ENCODE measurements around the gene PARD3.

The PARD3 gene

DNA sequence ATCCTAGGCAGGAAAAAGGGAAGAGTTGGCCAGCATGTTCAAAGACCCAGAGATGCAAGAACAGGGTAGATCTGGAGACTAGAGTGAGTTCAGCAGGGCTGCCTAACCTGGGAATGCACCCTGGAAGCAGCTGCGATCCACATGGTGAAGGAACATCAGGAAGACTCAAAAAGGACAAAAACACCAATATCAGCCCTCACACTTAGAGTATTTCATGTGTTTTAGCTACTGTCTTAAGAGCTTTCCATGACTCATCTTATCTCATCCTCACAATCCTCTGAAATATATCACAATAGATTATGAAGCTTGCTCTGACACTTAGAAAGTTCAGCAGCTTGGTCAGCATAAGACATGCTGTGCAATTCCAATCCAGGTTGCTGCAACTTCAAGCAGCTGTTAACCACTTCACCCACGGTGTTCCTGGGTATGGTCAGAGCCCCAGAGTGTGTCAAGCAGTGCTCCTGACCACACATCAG is 380.9 kb downstream of the PARD3 start:
- Histone ChIP-seq H3K36me3 (ENCODE audit: control insufficient read depth, low read length) (no peaks in the 10 kb centered on the region), H3F3A (ENCODE audit: control insufficient read depth, insufficient read depth) (no peaks in the 10 kb centered on the region), H3K27ac (ENCODE audit: low read depth, low read length) (no peak overlapping the region), H3K9me2 (replicated peaks; ENCODE audit: control insufficient read depth, low read length) (no peaks in the 10 kb centered on the region), H3K9me3 (ENCODE audit: control insufficient read depth, insufficient read depth, low read length) (no peaks in the 10 kb centered on the region), H3K4me2 (ENCODE audit: low read length) (no peak overlapping the region), H4K20me1 (ENCODE audit: control insufficient read depth, insufficient read depth, low read depth, low read length) (no peaks in the 10 kb centered on the region), H3K4me1 (ENCODE audit: control insufficient read depth, low read length) (no peaks in the 10 kb centered on the region), H3K79me2 (ENCODE audit: control insufficient read depth, low read length) (no peaks in the 10 kb centered on the region), H3K4me3 (ENCODE audit: low read length) (no peak overlapping the region), H3K27me3 (ENCODE audit: control insufficient read depth, low read length) (peaks cover 3% of the 10 kb centered on the region; the same call in 1 of the 2 replicates)
- TF ChIP-seq, protein P1, sequence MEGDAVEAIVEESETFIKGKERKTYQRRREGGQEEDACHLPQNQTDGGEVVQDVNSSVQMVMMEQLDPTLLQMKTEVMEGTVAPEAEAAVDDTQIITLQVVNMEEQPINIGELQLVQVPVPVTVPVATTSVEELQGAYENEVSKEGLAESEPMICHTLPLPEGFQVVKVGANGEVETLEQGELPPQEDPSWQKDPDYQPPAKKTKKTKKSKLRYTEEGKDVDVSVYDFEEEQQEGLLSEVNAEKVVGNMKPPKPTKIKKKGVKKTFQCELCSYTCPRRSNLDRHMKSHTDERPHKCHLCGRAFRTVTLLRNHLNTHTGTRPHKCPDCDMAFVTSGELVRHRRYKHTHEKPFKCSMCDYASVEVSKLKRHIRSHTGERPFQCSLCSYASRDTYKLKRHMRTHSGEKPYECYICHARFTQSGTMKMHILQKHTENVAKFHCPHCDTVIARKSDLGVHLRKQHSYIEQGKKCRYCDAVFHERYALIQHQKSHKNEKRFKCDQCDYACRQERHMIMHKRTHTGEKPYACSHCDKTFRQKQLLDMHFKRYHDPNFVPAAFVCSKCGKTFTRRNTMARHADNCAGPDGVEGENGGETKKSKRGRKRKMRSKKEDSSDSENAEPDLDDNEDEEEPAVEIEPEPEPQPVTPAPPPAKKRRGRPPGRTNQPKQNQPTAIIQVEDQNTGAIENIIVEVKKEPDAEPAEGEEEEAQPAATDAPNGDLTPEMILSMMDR (IDR thresholded peaks at IDR 0.05; ENCODE audit: low read depth, low read length, poor library complexity, severe bottlenecking) = no peak
- no peak for TF ChIP-seq EZH2phosphoT487 (IDR thresholded peaks at IDR 0.05; ENCODE audit: borderline replicate concordance, low read length)

DNA sequence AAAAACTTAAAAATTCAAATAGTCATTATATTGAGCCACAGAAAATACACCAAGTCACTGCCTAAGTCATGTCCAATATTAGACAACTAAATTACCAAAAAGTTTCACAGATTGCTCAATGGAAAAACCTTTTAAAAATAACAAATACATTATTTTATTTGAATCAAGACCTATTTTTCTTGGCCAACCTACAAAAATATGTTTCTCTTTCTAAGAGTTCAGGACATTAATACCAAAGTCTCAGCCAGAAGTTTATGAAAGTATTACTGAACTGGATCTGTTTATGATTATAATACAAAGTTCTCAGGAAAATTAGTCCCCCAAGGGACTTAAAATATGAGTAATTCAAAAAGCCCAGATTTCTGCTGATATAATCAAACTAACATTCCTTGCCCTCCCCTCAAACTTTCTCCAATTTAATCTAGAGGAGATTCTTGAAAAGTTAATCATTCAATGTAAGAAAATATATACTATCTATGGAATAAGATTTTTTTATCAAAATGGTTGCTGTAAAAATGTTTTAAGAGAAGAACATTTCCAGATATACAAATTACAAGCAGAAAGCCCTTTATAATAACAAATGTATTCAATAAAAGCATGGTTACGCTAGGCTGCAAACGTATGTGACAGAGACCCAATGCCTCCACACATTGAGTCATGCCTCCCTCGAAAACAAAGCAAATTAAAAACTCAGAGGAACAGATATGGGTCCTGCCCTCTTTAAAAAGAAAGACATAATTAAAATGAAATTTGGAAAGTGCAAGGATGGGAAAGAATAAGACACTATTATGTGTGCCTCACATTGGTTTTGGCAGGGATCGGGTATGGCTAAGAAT is 381.6 kb downstream of the PARD3 start:
- Histone ChIP-seq H3K4me2 (ENCODE audit: low read length) (no peak overlapping the region), H3K27ac (ENCODE audit: low read depth, low read length) (no peak overlapping the region), H3K36me3 (ENCODE audit: control insufficient read depth, low read length) (no peaks in the 10 kb centered on the region), H3K27me3 (ENCODE audit: control insufficient read depth, low read length) (peaks cover 3% of the 10 kb centered on the region; the same call in 1 of the 2 replicates), H3K79me2 (ENCODE audit: control insufficient read depth, low read length) (no peaks in the 10 kb centered on the region), H3K4me3 (ENCODE audit: low read length) (no peak overlapping the region), H4K20me1 (ENCODE audit: control insufficient read depth, insufficient read depth, low read depth, low read length) (no peaks in the 10 kb centered on the region), H3K4me1 (ENCODE audit: control insufficient read depth, low read length) (no peaks in the 10 kb centered on the region), H3K9me2 (replicated peaks; ENCODE audit: control insufficient read depth, low read length) (no peaks in the 10 kb centered on the region), H3F3A (ENCODE audit: control insufficient read depth, insufficient read depth) (no peaks in the 10 kb centered on the region), H3K9me3 (ENCODE audit: control insufficient read depth, insufficient read depth, low read length) (no peaks in the 10 kb centered on the region)
- no peak for TF ChIP-seq EZH2phosphoT487 (IDR thresholded peaks at IDR 0.05; ENCODE audit: borderline replicate concordance, low read length)
- TF ChIP-seq, protein P1 (IDR thresholded peaks at IDR 0.05; ENCODE audit: low read depth, low read length, poor library complexity, severe bottlenecking) = no peak

DNA sequence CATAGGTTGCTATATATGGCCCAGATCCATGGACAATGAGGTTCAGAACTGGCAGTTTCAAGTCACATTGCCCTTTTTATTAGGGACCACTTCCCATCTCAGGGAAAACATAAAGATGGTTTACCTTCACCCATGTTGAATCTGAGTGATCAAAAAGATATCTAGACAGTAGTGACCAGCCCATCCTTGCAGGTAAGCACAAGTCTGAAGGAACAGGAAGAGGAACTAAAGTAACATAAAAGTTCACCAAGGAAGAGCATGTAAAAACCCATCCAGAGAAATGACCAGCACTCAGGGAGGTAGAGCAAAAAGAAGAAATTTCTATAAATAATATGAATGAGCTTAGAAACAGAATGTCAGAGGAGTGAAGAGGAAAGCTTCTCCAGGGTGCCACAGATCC is 382.5 kb downstream of the PARD3 start:
- H3K36me3 ChIP-seq (ENCODE audit: control insufficient read depth, low read length) = no peaks in the 10 kb centered on the region
- H3K4me1 ChIP-seq (ENCODE audit: control insufficient read depth, low read length) = no peaks in the 10 kb centered on the region
- no peak overlapping the region for H3K4me2 ChIP-seq (ENCODE audit: low read length)
- H3K9me2 ChIP-seq (replicated peaks; ENCODE audit: control insufficient read depth, low read length) = no peaks in the 10 kb centered on the region
- H3K27me3 ChIP-seq (ENCODE audit: control insufficient read depth, low read length) = peaks cover 3% of the 10 kb centered on the region; the same call in 1 of the 2 replicates
- no peaks in the 10 kb centered on the region for H3K79me2 ChIP-seq (ENCODE audit: control insufficient read depth, low read length)
- no peak overlapping the region for H3K27ac ChIP-seq (ENCODE audit: low read depth, low read length)
- H4K20me1 ChIP-seq (ENCODE audit: control insufficient read depth, insufficient read depth, low read depth, low read length) = no peaks in the 10 kb centered on the region
- TF ChIP-seq, protein P1 (IDR thresholded peaks at IDR 0.05; ENCODE audit: low read depth, low read length, poor library complexity, severe bottlenecking) = no peak
- no peak for TF ChIP-seq EZH2phosphoT487 (IDR thresholded peaks at IDR 0.05; ENCODE audit: borderline replicate concordance, low read length)
- H3K9me3 ChIP-seq (ENCODE audit: control insufficient read depth, insufficient read depth, low read length) = no peaks in the 10 kb centered on the region
- no peaks in the 10 kb centered on the region for H3F3A ChIP-seq (ENCODE audit: control insufficient read depth, insufficient read depth)
- no peak overlapping the region for H3K4me3 ChIP-seq (ENCODE audit: low read length)
